Hepatocyte (in vitro differentiated cells): ENCODE measurements around the gene NKD1. TPM values are rescaled to one million over a fixed set of nuclear protein-coding genes. Genes with fewer than 3 reads are reported as not detected.

ENCODE experiments used
- DNase-seq: peaks from one replicate; pipeline ENCODE4 v3.0.0-alpha.2; 2016; ENCODE audit warnings: low spot score
- H2AFZ ChIP-seq: fragments of 200-600 bp; sonication (generic); 2 replicates; pipeline ENCODE4 v1.6.0; 2016; ENCODE audit warnings: antibody characterized with exemption, mild to moderate bottlenecking
- H3K27ac ChIP-seq: fragments of 200-600 bp; sonication (generic); 2 replicates; pipeline ENCODE4 v1.5.1; 2016; ENCODE audit warnings: mild to moderate bottlenecking
- H3K27me3 ChIP-seq: fragments of 200-600 bp; sonication (generic); 2 replicates; pipeline ENCODE4 v1.6.1; 2016
- H3K36me3 ChIP-seq: fragments of 200-600 bp; sonication (generic); replicated peaks from 2 replicates; pipeline ENCODE4 v1.5.1; 2016; ENCODE audit warnings: low read depth; ENCODE audit not compliant: insufficient read depth
- H3K4me1 ChIP-seq: fragments of 200-600 bp; sonication (generic); 2 replicates; pipeline ENCODE4 v1.5.1; 2016; ENCODE audit warnings: mild to moderate bottlenecking, moderate library complexity; ENCODE audit not compliant: insufficient read depth
- H3K4me2 ChIP-seq: fragments of 200-600 bp; sonication (generic); 2 replicates; pipeline ENCODE4 v1.6.0; 2016
- H3K4me3 ChIP-seq: fragments of 200-600 bp; sonication (generic); 2 replicates; pipeline ENCODE4 v1.5.1; 2016; ENCODE audit warnings: mild to moderate bottlenecking
- H3K79me2 ChIP-seq: fragments of 200-600 bp; sonication (generic); 2 replicates; pipeline ENCODE4 v1.6.0; 2017; ENCODE audit warnings: mild to moderate bottlenecking
- H3K9me2 ChIP-seq: fragments of 200-600 bp; sonication (generic); replicated peaks from 2 replicates; pipeline ENCODE4 v1.6.0; 2017; ENCODE audit warnings: mild to moderate bottlenecking; ENCODE audit not compliant: insufficient read depth
- H3K9me3 ChIP-seq: fragments of 200-600 bp; sonication (generic); 2 replicates; pipeline ENCODE4 v1.5.1; 2016; ENCODE audit warnings: low read depth, mild to moderate bottlenecking
- H4K20me1 ChIP-seq: fragments of 200-600 bp; sonication (generic); 2 replicates; pipeline ENCODE4 v1.6.0; 2016; ENCODE audit warnings: mild to moderate bottlenecking; ENCODE audit not compliant: insufficient read depth, poor library complexity, severe bottlenecking
- EZH2 ChIP-seq: fragments of 200-600 bp; sonication (generic); IDR thresholded peaks from 2 replicates; pipeline ENCODE4 v1.6.1; 2016; ENCODE audit warnings: antibody characterized with exemption, mild to moderate bottlenecking, borderline replicate concordance
- EZH2phosphoT487 ChIP-seq: fragments of 200-600 bp; sonication (generic); IDR thresholded peaks from one replicate; pipeline ENCODE4 v1.6.1; 2018; ENCODE audit warnings: antibody characterized with exemption, mild to moderate bottlenecking, low read depth, moderate library complexity; ENCODE audit not compliant: unreplicated experiment, severe bottlenecking
- WGBS: methylation state at CpG from one replicate; pipeline ENCODE4 v1.1.6; 2016; ENCODE audit warnings: low lambda C conversion rate; ENCODE audit errors: missing lambda C conversion rate; 5-methylcytosine and 5-hydroxymethylcytosine counted together
- polyA plus RNA-seq: library from polyadenylated mRNA; unstranded; fragments of >200 nt; fragmentation: Nextera tagmentation; extraction: Ambion mirVana; gene quantifications from 2 replicates; pipeline ENCODE4 v1.2.1, GENCODE V29; 2016
- total RNA-seq: library from RNA; depleted of rRNA; stranded (reverse); fragments of >200 nt; gene quantifications from 2 replicates; pipeline ENCODE4 v1.2.3, GENCODE V29; 2014
- TF ChIP-seq, protein P1 (sequence below): fragments of 200-600 bp; sonication (generic); IDR thresholded peaks from 2 replicates; pipeline ENCODE4 v1.5.1; 2016; ENCODE audit warnings: antibody characterized with exemption, mild to moderate bottlenecking; ENCODE audit not compliant: poor library complexity

NKD1 gene
- total and polyA plus RNA-seq, 2 experiments from 2014 or later = 5.9 to 26.3 TPM

GRCh38 chr16:50673496-50674275 lies 125.5 kb downstream of the NKD1 start:
- TF ChIP-seq, protein P1, sequence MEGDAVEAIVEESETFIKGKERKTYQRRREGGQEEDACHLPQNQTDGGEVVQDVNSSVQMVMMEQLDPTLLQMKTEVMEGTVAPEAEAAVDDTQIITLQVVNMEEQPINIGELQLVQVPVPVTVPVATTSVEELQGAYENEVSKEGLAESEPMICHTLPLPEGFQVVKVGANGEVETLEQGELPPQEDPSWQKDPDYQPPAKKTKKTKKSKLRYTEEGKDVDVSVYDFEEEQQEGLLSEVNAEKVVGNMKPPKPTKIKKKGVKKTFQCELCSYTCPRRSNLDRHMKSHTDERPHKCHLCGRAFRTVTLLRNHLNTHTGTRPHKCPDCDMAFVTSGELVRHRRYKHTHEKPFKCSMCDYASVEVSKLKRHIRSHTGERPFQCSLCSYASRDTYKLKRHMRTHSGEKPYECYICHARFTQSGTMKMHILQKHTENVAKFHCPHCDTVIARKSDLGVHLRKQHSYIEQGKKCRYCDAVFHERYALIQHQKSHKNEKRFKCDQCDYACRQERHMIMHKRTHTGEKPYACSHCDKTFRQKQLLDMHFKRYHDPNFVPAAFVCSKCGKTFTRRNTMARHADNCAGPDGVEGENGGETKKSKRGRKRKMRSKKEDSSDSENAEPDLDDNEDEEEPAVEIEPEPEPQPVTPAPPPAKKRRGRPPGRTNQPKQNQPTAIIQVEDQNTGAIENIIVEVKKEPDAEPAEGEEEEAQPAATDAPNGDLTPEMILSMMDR = no peak
- no peak for TF ChIP-seq EZH2phosphoT487
- no peak for TF ChIP-seq EZH2
- H2AFZ ChIP-seq = no peak overlapping the region
- H3K4me2 ChIP-seq = no peak overlapping the region
- no peaks in the 10 kb centered on the region for H3K79me2 ChIP-seq
- no peaks in the 10 kb centered on the region for H3K27me3 ChIP-seq
- WGBS = 98% methylated on average over 63 of the region's 70 CpGs
- no peak for DNase-seq
- H3K27ac ChIP-seq = no peak overlapping the region
- H3K4me1 ChIP-seq = no peaks in the 10 kb centered on the region
- peaks cover 4% of the 10 kb centered on the region for H3K9me3 ChIP-seq
- no peaks in the 10 kb centered on the region for H3K9me2 ChIP-seq
- H4K20me1 ChIP-seq = no peaks in the 10 kb centered on the region
- no peaks in the 10 kb centered on the region for H3K36me3 ChIP-seq
- H3K4me3 ChIP-seq = no peak overlapping the region

- no peak for DNase-seq
- Histone ChIP-seq H4K20me1 (no peaks in the 10 kb centered on the region), H2AFZ (no peak overlapping the region), H3K9me3 (peaks cover 4% of the 10 kb centered on the region), H3K27ac (no peak overlapping the region), H3K36me3 (no peaks in the 10 kb centered on the region), H3K4me3 (no peak overlapping the region), H3K27me3 (no peaks in the 10 kb centered on the region), H3K79me2 (no peaks in the 10 kb centered on the region), H3K4me2 (no peak overlapping the region), H3K9me2 (no peaks in the 10 kb centered on the region), H3K4me1 (no peaks in the 10 kb centered on the region)
- 95% methylated on average over 4 of the region's 4 CpGs for WGBS
- TF ChIP-seq, protein P1 = no peak
- no peak for TF ChIP-seq EZH2phosphoT487
- TF ChIP-seq EZH2 = no peak
These were observed 126.6 kb downstream of the NKD1 start for GRCh38 chr16:50674831-50675230.

DNA sequence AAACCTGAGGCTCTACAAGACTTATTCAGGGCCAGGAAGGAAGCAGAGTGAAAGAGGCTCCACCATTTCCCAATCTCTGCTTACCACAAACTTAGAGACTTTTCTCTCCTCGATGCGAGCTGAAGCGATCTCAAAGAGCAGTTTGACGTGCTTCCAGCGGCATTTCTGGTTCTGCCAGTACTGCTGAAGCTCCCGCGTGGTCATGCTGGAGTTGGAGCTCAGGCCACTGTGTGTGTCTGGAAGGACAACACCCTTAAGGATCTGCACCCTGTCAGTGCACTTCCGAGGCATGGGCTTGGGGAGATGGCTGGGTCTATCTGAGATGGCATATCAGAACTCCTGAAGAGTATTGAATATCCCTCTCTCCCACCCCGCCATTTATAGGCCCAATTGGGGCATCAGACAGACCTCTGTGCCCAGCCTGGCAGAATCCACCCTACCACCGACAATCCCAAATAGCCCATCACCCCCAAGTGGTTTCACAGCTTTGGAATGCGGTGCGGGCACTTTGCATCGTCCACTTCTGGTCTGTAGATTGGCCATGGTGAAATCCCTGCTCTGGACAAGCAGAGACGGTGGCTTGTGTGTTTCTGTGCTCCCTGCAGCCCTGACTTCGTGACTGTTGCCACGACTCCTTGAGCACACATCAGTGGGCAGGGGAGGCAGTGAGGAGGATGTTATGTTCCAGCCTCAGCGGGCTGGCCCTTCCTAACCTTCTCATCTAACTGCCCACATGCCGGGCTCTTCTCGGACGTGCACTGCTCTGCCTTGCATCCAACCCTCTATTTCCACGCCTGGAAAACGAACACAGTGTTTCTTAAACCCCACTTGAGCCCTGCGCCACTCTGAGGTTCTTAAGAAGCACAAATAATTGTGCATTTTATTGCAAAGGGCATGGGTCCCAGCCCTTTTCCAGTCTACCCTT lies 127.8 kb downstream of the NKD1 start:
- H3K27me3 ChIP-seq = no peaks in the 10 kb centered on the region
- H3K4me2 ChIP-seq = no peak overlapping the region
- no peak overlapping the region for H3K4me3 ChIP-seq
- peaks cover 4% of the 10 kb centered on the region for H3K9me3 ChIP-seq
- H3K36me3 ChIP-seq = no peaks in the 10 kb centered on the region
- no peak overlapping the region for H3K27ac ChIP-seq
- H3K4me1 ChIP-seq = no peaks in the 10 kb centered on the region
- TF ChIP-seq EZH2 = no peak
- TF ChIP-seq, protein P1 = no peak
- TF ChIP-seq EZH2phosphoT487 = no peak
- H3K79me2 ChIP-seq = no peaks in the 10 kb centered on the region
- DNase-seq = no peak
- no peaks in the 10 kb centered on the region for H4K20me1 ChIP-seq
- 84% methylated on average over 23 of the region's 23 CpGs for WGBS
- no peak overlapping the region for H2AFZ ChIP-seq
- no peaks in the 10 kb centered on the region for H3K9me2 ChIP-seq
